ENCODE measurements around the gene SLC22A6.
A peak's percentile ranks its signal among the peaks of the same experiment; 100 is the strongest.

SLC22A6 gene

GRCh38 chr11:62984451-62984991 lies at the start of gene SLC22A6:
Gene SLC22A6, minus strand, starts transcription at chr11:62984967. Its CDS starts 277 bp downstream, at chr11:62984690.
- no peak for DNase-seq (ENCODE audit: low read depth in 2 of 2)

- no peak for DNase-seq (ENCODE audit: low read depth in 2 of 2)
Observed at GRCh38 chr11:63032457-63032856, 47.7 kb upstream of the SLC22A6 start.

GRCh38 chr11:63023841-63024648 lies 39.3 kb upstream of the SLC22A6 start:
- DNase-seq (ENCODE audit: low read depth in 2 of 2) = peak; percentile 85 to 86

GRCh38 chr11:63023222-63023814 lies 38.6 kb upstream of the SLC22A6 start:
- DNase-seq (ENCODE audit: low read depth in 2 of 2) = no peak

- DNase-seq (ENCODE audit: low read depth in 2 of 2) = no peak
Observed at GRCh38 chr11:63022441-63022840, 37.7 kb upstream of the SLC22A6 start.

GRCh38 chr11:63020671-63021291 lies 36.0 kb upstream of the SLC22A6 start:
- DNase-seq (ENCODE audit: low read depth in 2 of 2) = peak; percentile 9 to 35

- DNase-seq (ENCODE audit: low read depth in 2 of 2) = no peak
Observed at GRCh38 chr11:63019506-63019905, 34.7 kb upstream of the SLC22A6 start.

- DNase-seq (ENCODE audit: low read depth in 2 of 2) = no peak
Observed at GRCh38 chr11:63017306-63017974, 32.7 kb upstream of the SLC22A6 start.

GRCh38 chr11:63015521-63016215 lies 30.9 kb upstream of the SLC22A6 start, which contains the start of gene SLC22A8:
Gene SLC22A8, minus strand, starts transcription at chr11:63015841. Its CDS starts 883 bp downstream, at chr11:63014958.
- no peak for DNase-seq (ENCODE audit: low read depth in 2 of 2)

- no peak for DNase-seq (ENCODE audit: low read depth in 2 of 2)
Observed at GRCh38 chr11:63014408-63015055, 29.8 kb upstream of the SLC22A6 start.

GRCh38 chr11:63012839-63013238 lies 28.1 kb upstream of the SLC22A6 start:
- DNase-seq (ENCODE audit: low read depth in 2 of 2) = no peak

- no peak for DNase-seq (ENCODE audit: low read depth in 2 of 2)
Observed at GRCh38 chr11:63012430-63012829, 27.7 kb upstream of the SLC22A6 start.

- DNase-seq (ENCODE audit: low read depth in 2 of 2) = no peak
Observed at GRCh38 chr11:63010934-63011439, 26.2 kb upstream of the SLC22A6 start.

GRCh38 chr11:63007920-63008319 lies 23.2 kb upstream of the SLC22A6 start:
- no peak for DNase-seq (ENCODE audit: low read depth in 2 of 2)

- DNase-seq (ENCODE audit: low read depth in 2 of 2) = no peak
Observed at GRCh38 chr11:63001456-63001855, 16.7 kb upstream of the SLC22A6 start.

GRCh38 chr11:62999649-63000048 lies 14.9 kb upstream of the SLC22A6 start:
- no peak for DNase-seq (ENCODE audit: low read depth in 2 of 2)

- no peak for DNase-seq (ENCODE audit: low read depth in 2 of 2)
Observed at GRCh38 chr11:62999156-62999555, 14.4 kb upstream of the SLC22A6 start.

GRCh38 chr11:62996271-62996670 lies 11.5 kb upstream of the SLC22A6 start:
- no peak for DNase-seq (ENCODE audit: low read depth in 2 of 2)

GRCh38 chr11:62994775-62995174 lies 10.0 kb upstream of the SLC22A6 start:
- no peak for DNase-seq (ENCODE audit: low read depth in 2 of 2)

- DNase-seq (ENCODE audit: low read depth in 2 of 2) = no peak
Observed at GRCh38 chr11:62988276-62988675, 3.5 kb upstream of the SLC22A6 start.
